ENCODE measurements around the gene BMP3.

Gene BMP3

DNA sequence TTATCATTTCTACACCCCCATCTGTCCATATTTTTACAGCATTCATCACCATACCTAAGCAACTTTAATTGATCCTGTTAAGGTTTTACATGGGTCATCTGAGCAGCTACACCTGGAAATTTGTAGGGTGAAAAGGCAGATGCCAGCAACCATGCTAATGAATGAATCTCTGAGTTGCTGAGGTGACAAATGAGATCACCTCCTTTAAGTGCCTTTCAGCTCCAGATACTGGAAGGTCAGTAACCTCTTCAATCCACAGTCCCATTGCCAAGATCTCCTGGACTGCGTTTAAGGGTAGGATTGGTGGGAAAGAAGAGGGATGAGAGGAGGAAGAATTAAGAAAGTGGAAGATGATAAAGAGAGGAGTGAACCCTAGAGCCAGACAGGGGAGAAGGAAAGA lies 8.5 kb upstream of the BMP3 start:
- Histone ChIP-seq H3K27ac (ENCODE audit: low read depth, low read length) (no peak overlapping the region), H3K27me3 (ENCODE audit: control insufficient read depth, insufficient read depth, low read length) (peaks cover 30% of the 10 kb centered on the region), H3K9me3 (ENCODE audit: control insufficient read depth, insufficient read depth, low read depth, low read length) (no peaks in the 10 kb centered on the region), H3K9ac (ENCODE audit: low read length) (no peak overlapping the region), H3K36me3 (ENCODE audit: control insufficient read depth, insufficient read depth, low read length) (no peaks in the 10 kb centered on the region), H3K4me1 (ENCODE audit: control insufficient read depth, insufficient read depth, low read length) (no peaks in the 10 kb centered on the region), H3K4me3 (ENCODE audit: low read depth, low read length) (no peak overlapping the region)

DNA sequence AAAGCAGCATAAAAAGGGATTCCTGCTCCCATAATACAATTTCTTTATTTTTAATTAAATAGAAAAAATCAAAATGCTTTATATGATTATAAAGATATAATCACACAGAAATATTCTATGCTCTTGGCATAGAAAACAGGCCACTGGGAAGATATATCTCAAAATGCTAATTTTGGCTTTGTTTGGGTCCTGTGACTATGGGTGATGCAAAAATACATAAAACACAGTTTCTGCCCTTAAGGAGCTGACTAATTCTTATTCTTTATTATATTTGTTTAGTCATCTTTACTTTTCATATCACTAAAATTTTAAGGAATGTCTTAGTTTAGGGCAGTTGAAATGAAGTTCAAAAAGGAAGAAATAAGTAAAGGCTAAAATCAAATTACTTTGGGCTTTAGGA lies 7.0 kb upstream of the BMP3 start:
- Histone ChIP-seq H3K36me3 (ENCODE audit: control insufficient read depth, insufficient read depth, low read length) (no peaks in the 10 kb centered on the region), H3K27me3 (ENCODE audit: control insufficient read depth, insufficient read depth, low read length) (peaks cover 45% of the 10 kb centered on the region), H3K4me3 (ENCODE audit: low read depth, low read length) (no peak overlapping the region), H3K9ac (ENCODE audit: low read length) (no peak overlapping the region), H3K9me3 (ENCODE audit: control insufficient read depth, insufficient read depth, low read depth, low read length) (no peaks in the 10 kb centered on the region), H3K27ac (ENCODE audit: low read depth, low read length) (no peak overlapping the region), H3K4me1 (ENCODE audit: control insufficient read depth, insufficient read depth, low read length) (no peaks in the 10 kb centered on the region)

DNA sequence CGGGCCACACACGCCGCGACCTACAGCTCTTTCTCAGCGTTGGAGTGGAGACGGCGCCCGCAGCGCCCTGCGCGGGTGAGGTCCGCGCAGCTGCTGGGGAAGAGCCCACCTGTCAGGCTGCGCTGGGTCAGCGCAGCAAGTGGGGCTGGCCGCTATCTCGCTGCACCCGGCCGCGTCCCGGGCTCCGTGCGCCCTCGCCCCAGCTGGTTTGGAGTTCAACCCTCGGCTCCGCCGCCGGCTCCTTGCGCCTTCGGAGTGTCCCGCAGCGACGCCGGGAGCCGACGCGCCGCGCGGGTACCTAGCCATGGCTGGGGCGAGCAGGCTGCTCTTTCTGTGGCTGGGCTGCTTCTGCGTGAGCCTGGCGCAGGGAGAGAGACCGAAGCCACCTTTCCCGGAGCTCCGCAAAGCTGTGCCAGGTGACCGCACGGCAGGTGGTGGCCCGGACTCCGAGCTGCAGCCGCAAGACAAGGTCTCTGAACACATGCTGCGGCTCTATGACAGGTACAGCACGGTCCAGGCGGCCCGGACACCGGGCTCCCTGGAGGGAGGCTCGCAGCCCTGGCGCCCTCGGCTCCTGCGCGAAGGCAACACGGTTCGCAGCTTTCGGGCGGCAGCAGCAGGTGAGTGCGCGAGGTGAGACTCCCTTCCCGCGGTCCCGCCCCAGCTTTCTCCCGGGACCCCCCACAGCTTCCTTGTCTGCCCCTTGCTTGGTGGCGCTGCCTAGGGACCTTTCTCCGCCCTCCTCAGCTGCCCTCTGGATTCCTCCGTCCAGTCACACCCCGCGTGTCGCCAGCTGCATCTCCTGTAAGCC lies 678 bp downstream of the BMP3 start:
- Histone ChIP-seq H3K4me3 (ENCODE audit: low read depth, low read length) (peak overlapping the region; percentile 82), H3K27ac (ENCODE audit: low read depth, low read length) (no peak overlapping the region), H3K4me1 (ENCODE audit: control insufficient read depth, insufficient read depth, low read length) (peaks cover 15% of the 10 kb centered on the region; the same call in 1 of the 2 replicates), H3K9ac (ENCODE audit: low read length) (no peak overlapping the region), H3K9me3 (ENCODE audit: control insufficient read depth, insufficient read depth, low read depth, low read length) (no peaks in the 10 kb centered on the region), H3K27me3 (ENCODE audit: control insufficient read depth, insufficient read depth, low read length) (peaks cover 96% of the 10 kb centered on the region), H3K36me3 (ENCODE audit: control insufficient read depth, insufficient read depth, low read length) (no peaks in the 10 kb centered on the region)

DNA sequence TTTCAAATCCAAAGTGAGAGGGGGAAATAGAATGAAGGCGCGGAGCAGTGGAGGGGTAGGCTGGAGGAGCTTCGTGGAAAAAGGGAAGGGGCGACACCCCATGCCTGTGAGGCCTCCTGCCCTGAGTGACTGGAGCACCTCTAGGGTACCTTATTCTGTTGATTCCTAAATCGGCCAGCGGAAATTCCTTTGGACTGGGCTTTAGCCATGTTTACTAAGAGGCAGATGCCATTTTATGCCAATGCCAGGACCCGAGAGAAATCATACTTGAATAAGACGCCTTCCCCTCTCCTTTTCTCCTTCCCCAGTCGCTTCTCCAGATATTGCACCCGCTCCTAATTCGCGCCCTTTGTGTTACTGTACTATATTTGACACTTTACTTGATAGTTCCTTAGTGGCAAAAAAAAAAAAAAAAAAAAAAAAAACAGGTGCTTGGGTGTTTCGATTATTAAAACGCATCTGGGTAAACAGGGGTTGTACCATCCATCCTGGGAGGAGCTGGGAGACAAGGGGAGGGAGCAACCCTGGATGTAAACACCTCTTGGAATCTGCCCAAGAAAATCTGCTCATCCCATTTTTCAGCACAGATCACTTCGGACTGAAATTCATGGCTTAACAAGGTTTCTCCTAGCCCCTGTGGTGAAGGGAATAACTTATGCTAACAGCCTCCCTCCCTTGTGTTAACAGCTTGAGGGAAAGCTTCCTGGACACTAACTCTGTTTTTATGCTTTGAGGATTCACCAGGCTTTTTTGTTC lies 1.5 kb downstream of the BMP3 start:
- H3K4me3 ChIP-seq (ENCODE audit: low read depth, low read length): peak overlapping the region; percentile 82
- peaks cover 88% of the 10 kb centered on the region for H3K27me3 ChIP-seq (ENCODE audit: control insufficient read depth, insufficient read depth, low read length)
- H3K9ac ChIP-seq (ENCODE audit: low read length): no peak overlapping the region
- no peaks in the 10 kb centered on the region for H3K9me3 ChIP-seq (ENCODE audit: control insufficient read depth, insufficient read depth, low read depth, low read length)
- H3K4me1 ChIP-seq (ENCODE audit: control insufficient read depth, insufficient read depth, low read length): peaks cover 15% of the 10 kb centered on the region; the same call in 1 of the 2 replicates
- H3K36me3 ChIP-seq (ENCODE audit: control insufficient read depth, insufficient read depth, low read length): no peaks in the 10 kb centered on the region
- no peak overlapping the region for H3K27ac ChIP-seq (ENCODE audit: low read depth, low read length)

DNA sequence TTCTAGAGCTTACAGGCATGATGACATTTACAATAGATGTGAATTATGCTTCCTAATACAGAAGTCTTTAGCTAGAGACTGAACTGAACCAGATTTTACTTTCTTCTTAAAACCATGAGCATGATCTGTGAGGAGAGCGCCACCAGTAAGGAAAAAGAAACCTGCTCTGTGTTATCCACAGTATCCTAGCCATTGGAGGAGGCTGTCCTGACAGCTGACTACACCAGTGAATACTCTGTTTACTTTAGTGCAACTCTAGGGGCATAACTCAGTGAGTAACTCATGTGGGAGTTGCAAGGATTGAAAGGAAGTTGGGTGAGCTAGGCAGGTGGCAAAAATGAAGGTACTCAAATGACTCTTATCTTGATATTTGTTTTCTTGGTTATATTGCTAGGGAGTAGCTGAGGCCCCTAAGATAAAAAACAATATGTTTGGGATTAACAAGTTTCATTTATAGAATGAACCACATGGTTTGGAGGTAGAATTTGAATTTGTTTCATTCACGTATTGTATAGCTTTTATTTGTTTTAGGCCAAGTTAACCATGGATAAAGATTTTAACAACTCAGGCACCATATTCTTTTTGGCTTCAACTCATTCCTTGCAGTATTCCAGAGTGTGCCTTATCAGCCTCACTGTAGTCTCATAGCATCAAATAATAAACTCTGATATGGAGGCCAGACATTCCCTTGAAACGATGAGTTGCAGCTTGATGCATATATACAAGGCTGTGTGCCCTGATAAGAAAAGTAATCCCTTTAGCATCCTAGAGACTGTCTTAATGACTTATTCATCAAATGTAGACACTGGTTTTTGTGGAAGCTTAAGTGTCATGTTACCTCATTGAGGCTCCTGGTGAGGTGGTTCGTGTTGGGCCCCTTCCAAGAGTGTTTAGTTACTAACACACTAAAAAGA lies 2.5 kb downstream of the BMP3 start:
- Histone ChIP-seq H3K9me3 (ENCODE audit: control insufficient read depth, insufficient read depth, low read depth, low read length) (no peaks in the 10 kb centered on the region), H3K4me3 (ENCODE audit: low read depth, low read length) (no peak overlapping the region), H3K27ac (ENCODE audit: low read depth, low read length) (no peak overlapping the region), H3K27me3 (ENCODE audit: control insufficient read depth, insufficient read depth, low read length) (peaks cover 78% of the 10 kb centered on the region), H3K4me1 (ENCODE audit: control insufficient read depth, insufficient read depth, low read length) (peaks cover 15% of the 10 kb centered on the region; the same call in 1 of the 2 replicates), H3K36me3 (ENCODE audit: control insufficient read depth, insufficient read depth, low read length) (no peaks in the 10 kb centered on the region), H3K9ac (ENCODE audit: low read length) (no peak overlapping the region)

DNA sequence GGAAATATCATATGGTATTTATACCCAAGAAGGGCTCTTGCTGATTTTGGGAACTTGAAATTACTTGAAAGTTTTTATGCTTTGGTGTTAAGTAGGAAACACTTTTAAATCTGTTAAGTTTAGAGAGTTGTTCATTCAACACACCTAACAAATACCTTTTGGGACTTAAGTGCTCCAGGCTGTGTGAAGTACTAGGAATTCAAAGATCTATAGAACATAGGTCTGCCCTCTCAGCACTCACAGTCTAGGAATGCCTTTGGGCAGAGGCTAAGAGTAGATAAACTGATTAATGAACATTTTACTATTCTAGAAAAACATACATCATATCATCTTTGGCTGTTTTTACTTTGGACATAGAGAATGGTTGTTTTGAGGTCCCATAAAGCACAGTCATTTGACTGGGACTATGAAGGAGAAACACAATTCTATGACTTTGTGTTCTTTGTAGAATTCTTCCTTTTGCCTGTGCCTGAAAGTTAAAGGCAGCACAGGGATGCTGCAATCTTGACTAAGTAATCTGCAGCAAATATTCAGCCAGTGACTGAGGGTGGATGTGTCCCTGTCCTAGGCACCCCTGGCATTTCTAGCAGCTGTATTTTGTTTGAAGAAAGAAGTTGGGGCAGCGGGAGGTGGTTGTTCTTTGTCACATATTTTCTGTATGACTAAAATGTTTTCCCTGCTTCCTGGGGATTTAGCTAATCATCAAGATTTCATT lies 8.3 kb downstream of the BMP3 start:
- Histone ChIP-seq H3K36me3 (ENCODE audit: control insufficient read depth, insufficient read depth, low read length) (no peaks in the 10 kb centered on the region), H3K27ac (ENCODE audit: low read depth, low read length) (no peak overlapping the region), H3K4me3 (ENCODE audit: low read depth, low read length) (no peak overlapping the region), H3K9me3 (ENCODE audit: control insufficient read depth, insufficient read depth, low read depth, low read length) (no peaks in the 10 kb centered on the region), H3K4me1 (ENCODE audit: control insufficient read depth, insufficient read depth, low read length) (no peaks in the 10 kb centered on the region), H3K27me3 (ENCODE audit: control insufficient read depth, insufficient read depth, low read length) (peaks cover 28% of the 10 kb centered on the region), H3K9ac (ENCODE audit: low read length) (no peak overlapping the region)

DNA sequence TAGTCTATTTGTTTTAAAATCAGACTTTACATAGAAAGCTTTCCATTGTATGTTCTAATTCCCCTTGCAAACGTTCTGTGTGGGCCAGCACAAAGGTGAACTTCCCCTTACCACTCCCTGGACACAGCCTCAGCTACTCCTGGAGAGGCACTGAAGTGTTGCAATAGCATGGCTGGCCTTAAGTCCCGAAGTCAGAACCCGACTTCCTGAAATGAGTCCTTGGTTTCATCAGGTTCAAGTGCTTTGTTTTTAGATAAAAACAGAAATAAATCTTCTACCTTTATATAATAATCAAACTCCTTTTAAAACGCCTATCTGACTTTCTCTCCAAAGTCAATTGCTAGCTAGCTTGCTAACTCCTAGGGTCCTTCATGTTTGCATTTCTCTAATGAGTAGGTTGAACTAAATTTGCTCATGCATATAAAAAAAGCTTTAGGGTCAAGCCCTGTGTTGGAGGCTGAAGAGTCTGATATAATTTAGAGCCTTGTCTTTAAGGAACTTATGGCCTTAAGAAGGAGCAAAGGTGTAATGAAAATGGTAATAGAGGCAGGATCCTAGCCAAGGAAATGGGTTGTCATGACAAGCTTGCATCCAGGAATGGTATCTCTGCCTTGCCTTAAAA lies 9.0 kb downstream of the BMP3 start:
- no peaks in the 10 kb centered on the region for H3K4me1 ChIP-seq (ENCODE audit: control insufficient read depth, insufficient read depth, low read length)
- H3K9ac ChIP-seq (ENCODE audit: low read length): no peak overlapping the region
- H3K4me3 ChIP-seq (ENCODE audit: low read depth, low read length): no peak overlapping the region
- H3K9me3 ChIP-seq (ENCODE audit: control insufficient read depth, insufficient read depth, low read depth, low read length): no peaks in the 10 kb centered on the region
- peaks cover 22% of the 10 kb centered on the region for H3K27me3 ChIP-seq (ENCODE audit: control insufficient read depth, insufficient read depth, low read length)
- H3K36me3 ChIP-seq (ENCODE audit: control insufficient read depth, insufficient read depth, low read length): no peaks in the 10 kb centered on the region
- no peak overlapping the region for H3K27ac ChIP-seq (ENCODE audit: low read depth, low read length)

DNA sequence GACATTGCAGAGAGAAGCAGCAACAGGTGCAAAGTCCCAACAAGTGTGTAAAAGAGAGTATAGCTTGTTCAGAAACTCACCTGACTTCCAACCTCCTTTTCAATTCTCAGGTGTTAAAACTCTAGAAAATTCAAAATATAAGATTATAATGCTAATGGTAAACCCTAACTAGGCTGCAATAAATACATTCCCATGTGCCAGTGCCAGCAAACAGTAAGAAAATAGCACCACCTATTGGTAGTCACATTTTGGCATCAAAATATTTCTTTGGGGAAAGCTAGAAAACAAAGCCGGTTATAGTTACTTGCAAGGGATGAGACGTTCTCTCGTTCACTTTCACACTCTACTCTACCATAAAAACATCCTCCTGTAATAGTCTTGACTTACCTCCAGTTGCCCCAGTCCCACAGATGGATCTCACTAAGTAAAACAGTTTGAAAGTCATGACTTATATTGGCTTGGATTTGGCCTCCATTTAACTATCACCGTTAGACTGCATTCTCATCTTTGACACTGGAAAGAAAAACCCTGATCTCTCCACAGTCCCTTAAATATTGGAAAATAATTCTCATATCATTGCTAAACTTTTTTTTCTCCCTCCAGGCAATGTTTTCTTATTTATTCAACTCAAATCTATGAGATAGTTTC lies 9.6 kb downstream of the BMP3 start:
- Histone ChIP-seq H3K27me3 (ENCODE audit: control insufficient read depth, insufficient read depth, low read length) (peaks cover 15% of the 10 kb centered on the region), H3K4me3 (ENCODE audit: low read depth, low read length) (no peak overlapping the region), H3K9ac (ENCODE audit: low read length) (no peak overlapping the region), H3K4me1 (ENCODE audit: control insufficient read depth, insufficient read depth, low read length) (no peaks in the 10 kb centered on the region), H3K9me3 (ENCODE audit: control insufficient read depth, insufficient read depth, low read depth, low read length) (no peaks in the 10 kb centered on the region), H3K27ac (ENCODE audit: low read depth, low read length) (no peak overlapping the region), H3K36me3 (ENCODE audit: control insufficient read depth, insufficient read depth, low read length) (no peaks in the 10 kb centered on the region)

DNA sequence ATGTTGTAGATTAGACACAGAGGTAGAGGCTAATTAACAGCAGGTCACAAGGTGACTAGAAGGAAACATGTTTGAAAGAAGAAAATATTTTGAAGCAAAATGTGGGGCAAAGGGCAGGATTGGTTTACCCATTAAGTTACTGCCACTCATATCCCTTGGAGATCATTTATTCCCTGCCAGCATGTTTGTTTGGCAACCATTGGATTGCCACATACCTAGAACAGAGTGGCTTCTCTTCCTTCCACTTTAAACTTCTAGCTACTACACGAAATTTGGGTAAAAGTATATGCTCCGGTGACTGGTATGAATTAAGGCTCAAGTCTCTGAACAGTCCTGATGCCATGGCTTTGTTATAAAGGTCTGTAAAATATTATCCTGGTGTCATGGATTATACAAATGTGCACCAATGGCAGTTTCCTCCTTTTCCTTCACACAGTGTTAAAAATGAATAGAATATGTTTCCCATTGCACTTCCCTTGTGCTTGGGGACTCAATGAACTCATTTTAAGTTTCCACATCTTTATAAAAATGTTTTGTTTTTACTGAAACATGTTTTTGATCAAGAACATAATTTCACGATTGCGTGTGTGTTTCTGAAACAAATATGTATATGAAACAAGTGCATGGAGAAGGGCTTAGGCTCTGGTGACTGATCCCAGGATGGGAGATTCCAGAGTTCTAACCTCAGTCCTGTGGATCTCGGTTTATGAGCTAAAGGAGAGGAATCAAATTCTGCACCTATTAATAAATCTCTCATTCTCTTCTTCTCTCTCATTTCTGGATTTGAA lies 12.3 kb downstream of the BMP3 start:
- peaks cover 16% of the 10 kb centered on the region; the same call in 1 of the 2 replicates for H3K27me3 ChIP-seq (ENCODE audit: control insufficient read depth, insufficient read depth, low read length)
- H3K9me3 ChIP-seq (ENCODE audit: control insufficient read depth, insufficient read depth, low read depth, low read length): no peaks in the 10 kb centered on the region
- no peak overlapping the region for H3K4me3 ChIP-seq (ENCODE audit: low read depth, low read length)
- no peaks in the 10 kb centered on the region for H3K36me3 ChIP-seq (ENCODE audit: control insufficient read depth, insufficient read depth, low read length)
- no peaks in the 10 kb centered on the region for H3K4me1 ChIP-seq (ENCODE audit: control insufficient read depth, insufficient read depth, low read length)
- no peak overlapping the region for H3K27ac ChIP-seq (ENCODE audit: low read depth, low read length)
- no peak overlapping the region for H3K9ac ChIP-seq (ENCODE audit: low read length)
